GM18519 (cell line): Measurements from ENCODE around the gene CFAP74.

Experiments used
- ATAC-seq: cut with Tn5 transposase; IDR thresholded peaks from one replicate; pipeline ENCODE4 v1.9.1; 2021; ENCODE audit warnings: mild to moderate bottlenecking, moderate library complexity; ENCODE audit not compliant: unreplicated experiment, low FRiP score

Gene CFAP74

DNA sequence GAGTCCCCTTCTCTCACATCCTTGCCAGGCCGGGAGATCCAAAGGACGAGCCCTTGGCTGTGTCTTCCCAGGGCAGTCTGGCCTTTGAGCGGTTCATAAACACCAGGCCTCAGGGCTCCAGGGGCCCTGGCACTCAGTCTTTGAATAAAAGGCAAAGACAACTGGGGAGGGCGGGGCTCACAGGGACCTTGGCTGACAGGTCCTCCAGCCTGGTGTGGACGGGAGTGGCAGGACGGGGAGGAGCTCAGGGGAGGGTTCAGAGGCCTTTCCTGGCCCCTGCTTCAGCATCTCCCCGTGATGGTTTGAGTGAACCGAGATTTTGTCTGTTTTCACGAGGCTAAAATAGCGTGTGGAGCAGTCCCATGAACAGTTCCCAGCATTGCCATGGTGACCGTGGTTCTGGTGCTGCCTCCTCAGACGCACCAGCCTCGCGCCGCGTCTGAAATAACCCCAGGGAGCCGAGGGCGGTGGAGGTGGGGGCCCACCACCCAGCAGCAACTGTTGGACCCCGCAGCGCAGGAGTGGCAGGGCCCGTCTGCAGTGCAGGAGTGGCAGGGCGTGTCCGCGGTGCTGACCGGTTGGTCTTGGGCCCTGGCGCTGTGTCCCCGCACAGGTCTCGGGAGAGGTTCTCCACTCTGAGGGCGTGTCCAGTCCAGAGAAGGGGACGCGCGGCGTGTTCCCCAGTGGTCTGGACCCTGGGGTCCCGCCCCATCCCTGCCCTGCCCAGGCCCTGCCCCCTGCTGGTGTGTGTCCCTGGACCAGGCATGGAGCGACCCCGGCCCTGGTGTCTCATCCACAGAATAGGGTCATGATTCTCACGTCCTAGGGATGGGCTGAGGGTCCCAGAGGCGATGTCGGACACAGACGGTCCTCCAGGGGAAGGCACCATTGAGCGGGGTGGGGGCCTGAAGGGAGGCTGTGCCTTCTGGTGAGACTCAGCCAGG lies 39.5 kb upstream of the CFAP74 start:
- ATAC-seq: no peak

DNA sequence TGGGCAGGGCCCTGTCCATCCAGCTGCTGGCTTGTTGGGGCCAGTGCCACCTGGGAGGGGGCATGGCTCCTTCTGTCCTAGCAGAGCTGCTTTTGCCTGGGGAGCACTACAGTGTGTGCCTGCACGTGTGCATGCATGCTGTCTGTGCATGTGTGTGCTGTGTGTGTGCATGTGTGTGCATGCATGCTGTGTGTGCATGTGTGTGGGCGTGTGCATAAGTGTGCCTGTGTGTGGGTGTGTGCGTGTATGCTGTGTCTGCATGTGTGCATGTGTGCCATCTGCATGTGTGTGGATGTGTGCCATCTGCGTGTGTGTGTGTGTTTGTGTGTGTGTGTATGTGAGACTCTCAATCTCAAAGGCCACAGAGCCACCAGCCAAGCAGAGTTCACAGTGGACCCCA lies 38.3 kb upstream of the CFAP74 start:
- no peak for ATAC-seq

DNA sequence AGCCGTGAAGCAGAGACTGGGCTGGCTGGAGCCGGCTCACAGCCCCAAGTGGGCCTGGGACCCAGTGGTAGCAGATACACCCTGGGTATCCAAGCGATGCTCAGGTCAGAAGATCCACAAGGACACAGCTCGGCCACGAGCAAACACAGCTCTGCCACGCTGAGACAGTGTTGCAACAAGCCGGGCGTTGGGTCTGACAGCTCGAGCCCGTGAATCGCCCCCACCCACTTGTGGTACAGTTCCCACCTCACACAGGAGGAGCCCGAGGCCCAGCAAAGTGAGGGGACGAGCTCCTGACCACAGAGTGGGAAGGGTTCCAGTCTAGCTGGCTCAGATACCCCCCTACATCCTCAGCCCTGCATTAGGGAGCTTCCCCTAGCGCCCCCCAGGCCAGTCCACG lies 37.7 kb upstream of the CFAP74 start:
- no peak for ATAC-seq

GRCh38 chr1:2039251-2039650 lies 35.7 kb upstream of the CFAP74 start:
- ATAC-seq: no peak

DNA sequence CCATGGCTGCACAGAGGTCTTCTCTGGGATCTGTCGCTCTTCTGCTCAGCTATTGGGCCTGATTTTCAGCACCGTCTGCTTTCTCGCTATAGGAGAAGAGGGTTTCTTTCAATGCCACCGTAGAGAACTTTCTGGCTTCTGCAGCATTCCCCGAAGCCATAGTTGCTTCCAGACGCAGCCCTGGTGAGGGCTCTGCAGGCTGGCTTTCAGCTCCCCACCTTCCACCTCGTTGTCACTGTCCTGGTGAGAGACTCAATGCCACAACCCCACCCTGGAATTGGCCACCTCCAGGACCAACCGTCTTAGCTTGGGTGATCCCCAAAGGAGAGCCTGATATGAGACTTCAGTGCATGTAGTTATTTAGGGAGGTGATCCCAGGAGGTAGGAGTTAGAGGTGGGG lies 34.6 kb upstream of the CFAP74 start:
- no peak for ATAC-seq

DNA sequence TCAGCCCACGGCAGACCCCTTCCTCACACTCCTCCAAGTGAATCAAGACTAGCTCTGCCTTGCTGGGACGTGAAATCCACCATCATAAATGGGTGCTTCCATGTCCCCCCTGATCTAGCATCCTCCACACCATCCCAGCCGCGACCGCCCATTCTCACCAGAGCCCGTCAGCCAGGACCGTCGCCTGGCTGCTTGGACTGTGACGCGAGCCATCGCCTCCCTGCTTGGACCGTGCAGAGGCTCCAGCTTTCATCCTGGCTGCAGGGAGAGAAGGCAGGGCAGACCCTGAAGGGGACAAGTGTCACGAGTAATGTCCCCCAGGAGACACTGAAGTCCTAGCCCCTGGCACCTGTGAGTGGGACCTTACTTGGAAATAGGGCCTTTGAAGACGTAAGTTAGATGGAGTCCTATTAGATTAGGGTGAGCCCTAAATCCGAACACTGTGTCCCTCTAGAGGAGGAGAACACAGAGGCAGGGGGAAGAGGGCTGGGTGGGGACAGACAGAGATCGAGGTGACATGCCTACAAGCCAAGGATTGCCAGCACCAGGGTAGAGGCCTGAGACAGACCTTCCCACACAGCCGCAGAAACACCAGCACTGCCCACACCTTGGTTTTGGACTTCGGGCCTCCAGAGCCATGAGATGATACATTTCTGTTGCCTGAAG lies 33.9 kb upstream of the CFAP74 start:
- no peak for ATAC-seq

GRCh38 chr1:2036287-2036686 lies 32.7 kb upstream of the CFAP74 start:
- ATAC-seq: no peak

- ATAC-seq: no peak
Observed at GRCh38 chr1:2033165-2033564, 29.6 kb upstream of the CFAP74 start.

DNA sequence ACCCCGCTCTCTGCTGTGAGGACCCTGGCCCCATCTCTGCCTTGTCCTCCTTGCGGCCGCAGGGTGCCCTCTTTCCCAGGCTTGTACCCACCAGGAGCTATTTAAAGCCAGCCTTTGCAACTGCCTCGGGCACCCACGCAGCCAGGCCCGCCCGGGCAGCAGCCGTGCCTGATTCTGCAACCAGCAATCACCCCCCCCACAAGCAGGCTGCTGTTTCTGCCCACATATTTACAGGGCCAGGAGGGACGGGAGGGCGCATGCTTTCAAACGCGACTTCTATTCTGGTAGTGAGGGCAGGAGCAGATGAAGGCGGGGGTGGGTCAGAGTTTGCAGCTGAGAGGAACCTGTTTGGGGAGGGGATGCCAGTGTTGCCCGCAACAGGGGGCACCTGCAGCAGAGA lies 29.2 kb upstream of the CFAP74 start:
- ATAC-seq: no peak

- no peak for ATAC-seq
Observed at GRCh38 chr1:2031546-2032540, 28.3 kb upstream of the CFAP74 start.

GRCh38 chr1:2030076-2030871 lies 26.7 kb upstream of the CFAP74 start:
- ATAC-seq: no peak

DNA sequence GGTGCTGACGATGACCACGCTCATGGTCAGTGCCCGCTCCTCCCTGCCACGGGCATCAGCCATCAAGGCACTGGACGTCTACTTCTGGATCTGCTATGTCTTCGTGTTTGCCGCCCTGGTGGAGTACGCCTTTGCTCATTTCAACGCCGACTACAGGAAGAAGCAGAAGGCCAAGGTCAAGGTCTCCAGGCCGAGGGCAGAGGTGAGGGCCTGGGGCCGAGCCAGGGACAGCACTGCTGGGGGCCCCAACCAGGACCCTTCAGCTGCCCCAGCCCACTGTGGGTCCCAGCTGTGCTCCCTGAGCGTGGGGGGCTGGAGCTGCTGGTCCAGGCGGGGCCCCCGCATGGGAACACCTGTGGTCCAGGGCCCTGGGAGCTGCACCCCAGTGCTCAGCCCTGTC lies 26.0 kb upstream of the CFAP74 start:
- ATAC-seq: no peak

DNA sequence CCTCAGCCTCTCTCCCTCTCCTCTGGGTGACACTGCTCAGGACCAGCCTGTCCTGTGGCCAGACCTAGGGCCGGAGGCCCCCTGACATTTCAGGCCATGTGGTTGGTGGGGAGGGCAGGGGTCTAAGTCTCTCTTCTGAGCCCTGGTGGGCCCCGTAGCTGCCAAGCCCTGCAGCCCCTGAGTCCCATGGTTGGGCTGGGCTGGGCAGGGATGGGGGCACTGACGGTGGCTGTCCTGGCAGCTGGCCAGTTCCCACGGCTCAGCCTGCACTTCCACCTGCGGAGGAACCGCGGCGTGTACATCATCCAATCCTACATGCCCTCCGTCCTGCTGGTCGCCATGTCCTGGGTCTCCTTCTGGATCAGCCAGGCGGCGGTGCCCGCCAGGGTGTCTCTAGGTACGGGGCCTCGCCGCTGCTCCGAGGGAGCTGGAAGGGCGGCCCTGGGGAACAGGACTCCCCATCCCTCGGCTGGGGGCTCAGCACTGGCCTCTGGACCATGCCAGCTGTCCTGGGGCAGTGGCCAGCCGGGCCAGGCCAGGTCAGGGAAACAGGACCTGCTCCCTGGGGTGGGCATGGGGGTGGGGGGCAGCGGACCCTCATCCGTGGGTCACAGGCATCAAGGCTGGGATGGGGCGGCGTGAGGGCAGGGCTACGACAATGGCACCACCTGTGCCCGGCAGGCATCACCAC lies 25.4 kb upstream of the CFAP74 start:
- ATAC-seq: no peak

GRCh38 chr1:2027961-2028583 lies 24.5 kb upstream of the CFAP74 start:
- no peak for ATAC-seq

- ATAC-seq: no peak
Observed at GRCh38 chr1:2025491-2025981, 21.9 kb upstream of the CFAP74 start.

- no peak for ATAC-seq
Observed at GRCh38 chr1:2024887-2025286, 21.3 kb upstream of the CFAP74 start.

GRCh38 chr1:2024451-2024850 lies 20.9 kb upstream of the CFAP74 start:
- no peak for ATAC-seq

DNA sequence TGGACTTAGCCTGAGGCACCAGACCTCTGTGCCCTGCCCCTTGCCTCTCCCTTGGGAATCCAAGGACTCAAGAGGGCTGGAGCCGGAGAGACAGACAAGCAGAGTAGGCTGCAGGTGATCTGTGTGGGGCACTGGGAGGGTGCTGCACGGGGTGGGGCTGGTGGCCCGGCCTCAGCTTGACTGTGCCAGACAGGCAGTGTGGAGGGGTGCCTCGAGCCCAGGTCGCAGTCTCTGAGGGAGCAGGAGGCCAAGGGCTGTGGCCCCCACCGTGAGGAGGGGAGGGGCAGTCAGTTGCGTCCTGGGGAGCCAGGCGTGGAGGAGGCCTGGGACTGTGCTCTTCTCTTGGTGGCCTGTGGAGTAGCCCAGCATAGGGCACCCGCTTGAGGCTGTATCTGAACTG lies 19.6 kb upstream of the CFAP74 start:
- ATAC-seq: no peak
